GM19468 (cell line): Measurements from ENCODE around the gene CNTN4.

Experiments used
- ATAC-seq: cut with Tn5 transposase; IDR thresholded peaks from one replicate; pipeline ENCODE4 v1.9.1; 2021; ENCODE audit warnings: mild to moderate bottlenecking, moderate library complexity, moderate number of reproducible peaks; ENCODE audit not compliant: unreplicated experiment; ENCODE audit errors: extremely low read depth

Gene CNTN4

GRCh38 chr3:3107181-3107580 lies 1008.5 kb downstream of the CNTN4 start:
- no peak for ATAC-seq
